K562 (cell line): ENCODE results near the gene MTRF1L. TPM values are rescaled to one million over a fixed set of nuclear protein-coding genes. Genes with fewer than 3 reads are reported as not detected.
A peak's percentile ranks its signal among the peaks of the same experiment; 100 is the strongest.

ENCODE experiments used
- ELF1 ChIP-seq: fragments of 200-800 bp; sonication (Bioruptor generic); IDR thresholded peaks from 2 replicates; pipeline ENCODE4 v1.6.1; 2016; ENCODE audit warnings: missing genetic modification characterization, missing compliant biosample characterization
- EP400 ChIP-seq: fragments of 450-650 bp; IDR thresholded peaks from 2 replicates; pipeline ENCODE4 v1.6.1; 2017; ENCODE audit warnings: antibody characterized with exemption, mild to moderate bottlenecking, moderate library complexity
- FOXP1 ChIP-seq: sonication (generic); formaldehyde crosslinking; IDR thresholded peaks from 2 replicates; pipeline ENCODE4 v1.8.0; 2022; ENCODE audit warnings: mild to moderate bottlenecking, missing genetic modification reagents
- KHSRP ChIP-seq: fragments of 450-650 bp; IDR thresholded peaks from 2 replicates; pipeline ENCODE4 v1.6.1; 2017
- NONO ChIP-seq, 2 experiments: fragments of 200-400 bp in 1 of 2; fragments of 450-650 bp in 1 of 2; formaldehyde crosslinking in 1 of 2; IDR thresholded peaks; 2 replicates each; pipeline ENCODE4 v1.6.1; 2017; ENCODE audit warnings: low read depth in 2 of 2, mild to moderate bottlenecking in 2 of 2, moderate library complexity in 2 of 2, low read length in 1 of 2
- OTX1 ChIP-seq: fragments of 450-650 bp; formaldehyde crosslinking; IDR thresholded peaks from 2 replicates; pipeline ENCODE4 v1.4.0; 2022; ENCODE audit warnings: mild to moderate bottlenecking
- PHF8 ChIP-seq: fragments of 200-600 bp; sonication (generic); IDR thresholded peaks from 2 replicates; pipeline ENCODE4 v1.6.1; 2012; ENCODE audit warnings: mixed run types, mild to moderate bottlenecking, inconsistent platforms, low read length, moderate library complexity, borderline replicate concordance
- RBM25 ChIP-seq: fragments of 200-400 bp; formaldehyde crosslinking; IDR thresholded peaks from 2 replicates; pipeline ENCODE4 v1.6.1; 2018; ENCODE audit warnings: low read length, low read depth, moderate library complexity; ENCODE audit not compliant: severe bottlenecking
- RHOXF2B ChIP-seq: fragments of 250-450 bp; sonication (Bioruptor Pico); conservative IDR thresholded peaks from 2 replicates; pipeline ENCODE4 v1.5.1; 2021
- SIN3B ChIP-seq: fragments of 450-650 bp; IDR thresholded peaks from 2 replicates; pipeline ENCODE4 v1.6.1; 2017; ENCODE audit warnings: low read depth, mild to moderate bottlenecking, moderate library complexity
- SRF ChIP-seq, 2 experiments: fragments of 250-450, 450-650 bp in 1 of 2; sonication (Bioruptor Pico) in 1 of 2; sonication (generic) in 1 of 2; formaldehyde crosslinking; IDR thresholded peaks; 2 replicates each; pipeline versions ENCODE4 v1.5.0 to v1.5.1; 2020 to 2022; ENCODE audit warnings: mild to moderate bottlenecking in 1 of 2, missing genetic modification reagents in 1 of 2
- TBP ChIP-seq: optimal IDR thresholded peaks from 2 replicates; pipeline ENCODE3; 2011; ENCODE audit warnings: low read depth, low read length, improper control_type of control experiment
- ZC3H4 ChIP-seq: sonication (generic); formaldehyde crosslinking; IDR thresholded peaks from 2 replicates; pipeline ENCODE4 v1.9.0; 2021; ENCODE audit warnings: missing genetic modification reagents, borderline replicate concordance
- ZNF165 ChIP-seq: fragments of 250-450 bp; sonication (Bioruptor Pico); IDR thresholded peaks from 2 replicates; pipeline ENCODE4 v1.4.0; 2020; ENCODE audit warnings: borderline replicate concordance
- ZNF24 ChIP-seq: fragments of 450-650 bp; IDR thresholded peaks from 2 replicates; pipeline ENCODE4 v1.6.1; 2016
- ZNF253 ChIP-seq: fragments of 250-450 bp; sonication (Bioruptor Pico); conservative IDR thresholded peaks from 2 replicates; pipeline ENCODE4 v1.6.1; 2021; ENCODE audit warnings: mild to moderate bottlenecking
- polyA plus RNA-seq, 8 experiments: library from polyadenylated mRNA; depleted of rRNA in 4 of 8; stranded (reverse) in 5 of 8; unstranded in 3 of 8; fragments of >200 nt; fragmentation: Nextera tagmentation in 2 of 8; fragmentation: Illumina TruSeq in 1 of 8; extraction: Ambion mirVana in 2 of 8; extraction: Trizol in 1 of 8; gene quantifications; 2 replicates each; pipeline versions ENCODE4 v1.2.1 to v1.2.3, GENCODE V29; 2011 to 2014; ENCODE audit warnings: inconsistent platforms in 1 of 8, missing spikeins in 1 of 8
- total RNA-seq, 7 experiments: library from RNA; depleted of rRNA in 6 of 7; stranded (reverse); fragments of >200 nt in 6 of 7; fragmentation: Illumina TruSeq in 2 of 7; extraction: Trizol in 2 of 7; gene quantifications; 2 replicates each; pipeline versions ENCODE4 v1.2.1 to v1.2.3, GENCODE V29; 2011 to 2021; ENCODE audit warnings: low replicate concordance in 1 of 7
- TF ChIP-seq, protein P1 (sequence below): fragments of 450-650 bp; conservative IDR thresholded peaks from 2 replicates; pipeline ENCODE4 v1.6.1; 2016; ENCODE audit warnings: missing genetic modification characterization, low read depth, mild to moderate bottlenecking, missing compliant biosample characterization, moderate library complexity
- TF ChIP-seq, protein P2 (sequence below): sonication (generic); formaldehyde crosslinking; IDR thresholded peaks from 2 replicates; pipeline ENCODE4 v1.8.1; 2023; ENCODE audit warnings: mild to moderate bottlenecking, missing genetic modification reagents
- TF ChIP-seq, protein P3 (sequence below): fragments of 450-650 bp; conservative IDR thresholded peaks from 2 replicates; pipeline ENCODE4 v1.6.1; 2016; ENCODE audit warnings: missing genetic modification characterization, low read depth, mild to moderate bottlenecking, control low read depth, missing compliant biosample characterization
- TF ChIP-seq, protein P4 (sequence below): sonication (generic); formaldehyde crosslinking; IDR thresholded peaks from 2 replicates; pipeline ENCODE4 v1.8.0; 2022; ENCODE audit warnings: missing genetic modification reagents, mild to moderate bottlenecking, moderate library complexity, borderline replicate concordance
- TF ChIP-seq, protein P5 (sequence below): fragments of 450-650 bp; formaldehyde crosslinking; IDR thresholded peaks from 2 replicates; pipeline ENCODE4 v1.4.0; 2020; ENCODE audit warnings: mild to moderate bottlenecking

Gene MTRF1L
- total and polyA plus RNA-seq, 9 of the 15 experiments (the other 6 are each of a cell fraction or from before 2014, with no cell fraction given): 10.7 to 34.0 (median 30.2) TPM

DNA sequence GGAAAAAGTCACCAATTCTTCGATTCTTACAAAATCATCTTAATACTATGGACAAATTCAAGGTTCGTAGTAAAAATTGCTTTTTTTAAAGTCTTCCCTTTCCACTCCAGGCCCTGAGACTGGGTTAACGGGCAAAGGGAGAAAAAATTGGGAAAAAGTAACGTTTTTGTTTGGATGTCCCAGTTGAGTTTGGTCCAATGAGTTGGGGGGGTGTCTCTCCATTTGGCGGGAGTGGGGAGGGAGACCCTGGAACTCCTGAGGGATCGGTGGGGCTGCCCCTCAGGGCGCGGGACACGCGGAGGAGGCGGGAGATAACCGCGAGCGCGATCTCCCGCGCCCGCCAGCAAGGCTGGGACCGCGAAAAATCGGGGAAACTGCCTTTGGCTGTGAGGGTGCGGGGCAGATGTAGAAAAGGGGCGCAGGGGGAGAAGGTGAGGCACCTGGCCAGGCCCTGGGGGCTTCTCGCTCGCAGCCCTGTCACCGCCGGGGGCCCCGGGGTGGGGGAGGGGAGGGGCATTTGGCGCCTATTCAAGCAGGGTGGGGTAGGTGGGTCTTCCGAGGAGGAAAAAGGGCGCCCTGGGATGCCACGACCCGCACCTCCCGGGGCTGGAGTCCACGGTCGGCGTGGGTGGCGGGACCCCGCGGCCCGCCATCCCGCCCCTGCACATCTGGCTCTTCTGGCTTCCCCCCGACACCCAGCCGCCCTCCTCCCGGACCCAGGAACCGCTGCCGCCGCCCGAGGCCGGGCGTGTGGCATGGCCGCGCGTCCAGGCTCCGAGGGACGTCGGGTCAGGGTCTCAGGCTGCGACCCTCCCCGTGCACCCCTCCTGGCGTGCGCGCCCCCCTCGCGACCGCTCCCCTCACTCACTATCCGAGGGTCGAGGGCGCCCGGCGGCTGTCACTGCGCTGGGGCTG is 20.3 kb downstream of the MTRF1L start (continued):
- TF ChIP-seq, protein P1, sequence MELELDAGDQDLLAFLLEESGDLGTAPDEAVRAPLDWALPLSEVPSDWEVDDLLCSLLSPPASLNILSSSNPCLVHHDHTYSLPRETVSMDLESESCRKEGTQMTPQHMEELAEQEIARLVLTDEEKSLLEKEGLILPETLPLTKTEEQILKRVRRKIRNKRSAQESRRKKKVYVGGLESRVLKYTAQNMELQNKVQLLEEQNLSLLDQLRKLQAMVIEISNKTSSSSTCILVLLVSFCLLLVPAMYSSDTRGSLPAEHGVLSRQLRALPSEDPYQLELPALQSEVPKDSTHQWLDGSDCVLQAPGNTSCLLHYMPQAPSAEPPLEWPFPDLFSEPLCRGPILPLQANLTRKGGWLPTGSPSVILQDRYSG (tag): no peak
- no peak for TF ChIP-seq TBP
- TF ChIP-seq, protein P2, sequence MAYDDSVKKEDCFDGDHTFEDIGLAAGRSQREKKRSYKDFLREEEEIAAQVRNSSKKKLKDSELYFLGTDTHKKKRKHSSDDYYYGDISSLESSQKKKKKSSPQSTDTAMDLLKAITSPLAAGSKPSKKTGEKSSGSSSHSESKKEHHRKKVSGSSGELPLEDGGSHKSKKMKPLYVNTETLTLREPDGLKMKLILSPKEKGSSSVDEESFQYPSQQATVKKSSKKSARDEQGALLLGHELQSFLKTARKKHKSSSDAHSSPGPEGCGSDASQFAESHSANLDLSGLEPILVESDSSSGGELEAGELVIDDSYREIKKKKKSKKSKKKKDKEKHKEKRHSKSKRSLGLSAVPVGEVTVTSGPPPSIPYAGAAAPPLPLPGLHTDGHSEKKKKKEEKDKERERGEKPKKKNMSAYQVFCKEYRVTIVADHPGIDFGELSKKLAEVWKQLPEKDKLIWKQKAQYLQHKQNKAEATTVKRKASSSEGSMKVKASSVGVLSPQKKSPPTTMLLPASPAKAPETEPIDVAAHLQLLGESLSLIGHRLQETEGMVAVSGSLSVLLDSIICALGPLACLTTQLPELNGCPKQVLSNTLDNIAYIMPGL (CRISPR knock-in tag): peak; percentile 69; the same call in 1 of the 2 replicates
- 0 out of 2 replicates have a peak, but pooled peaks have one; percentile 7 for TF ChIP-seq OTX1 (CRISPR knock-in tag)
- TF ChIP-seq NONO (IDR thresholded peaks at IDR 0.05; ENCODE audit: low read depth in 2 of 2, low read length in 1 of 2): no peak; a peak in 2 of 4 replicates
- TF ChIP-seq, protein P3, sequence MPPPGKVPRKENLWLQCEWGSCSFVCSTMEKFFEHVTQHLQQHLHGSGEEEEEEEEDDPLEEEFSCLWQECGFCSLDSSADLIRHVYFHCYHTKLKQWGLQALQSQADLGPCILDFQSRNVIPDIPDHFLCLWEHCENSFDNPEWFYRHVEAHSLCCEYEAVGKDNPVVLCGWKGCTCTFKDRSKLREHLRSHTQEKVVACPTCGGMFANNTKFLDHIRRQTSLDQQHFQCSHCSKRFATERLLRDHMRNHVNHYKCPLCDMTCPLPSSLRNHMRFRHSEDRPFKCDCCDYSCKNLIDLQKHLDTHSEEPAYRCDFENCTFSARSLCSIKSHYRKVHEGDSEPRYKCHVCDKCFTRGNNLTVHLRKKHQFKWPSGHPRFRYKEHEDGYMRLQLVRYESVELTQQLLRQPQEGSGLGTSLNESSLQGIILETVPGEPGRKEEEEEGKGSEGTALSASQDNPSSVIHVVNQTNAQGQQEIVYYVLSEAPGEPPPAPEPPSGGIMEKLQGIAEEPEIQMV (tag): no peak
- TF ChIP-seq ZNF253 (CRISPR knock-in tag): no peak
- TF ChIP-seq, protein P4, sequence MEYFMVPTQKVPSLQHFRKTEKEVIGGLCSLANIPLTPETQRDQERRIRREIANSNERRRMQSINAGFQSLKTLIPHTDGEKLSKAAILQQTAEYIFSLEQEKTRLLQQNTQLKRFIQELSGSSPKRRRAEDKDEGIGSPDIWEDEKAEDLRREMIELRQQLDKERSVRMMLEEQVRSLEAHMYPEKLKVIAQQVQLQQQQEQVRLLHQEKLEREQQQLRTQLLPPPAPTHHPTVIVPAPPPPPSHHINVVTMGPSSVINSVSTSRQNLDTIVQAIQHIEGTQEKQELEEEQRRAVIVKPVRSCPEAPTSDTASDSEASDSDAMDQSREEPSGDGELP: no peak
- TF ChIP-seq FOXP1 (CRISPR knock-in tag): no peak; the same call in 1 of the 2 replicates
- TF ChIP-seq PHF8: no peak
- no peak for TF ChIP-seq SIN3B
- no peak for TF ChIP-seq ZNF24
- TF ChIP-seq, protein P5, sequence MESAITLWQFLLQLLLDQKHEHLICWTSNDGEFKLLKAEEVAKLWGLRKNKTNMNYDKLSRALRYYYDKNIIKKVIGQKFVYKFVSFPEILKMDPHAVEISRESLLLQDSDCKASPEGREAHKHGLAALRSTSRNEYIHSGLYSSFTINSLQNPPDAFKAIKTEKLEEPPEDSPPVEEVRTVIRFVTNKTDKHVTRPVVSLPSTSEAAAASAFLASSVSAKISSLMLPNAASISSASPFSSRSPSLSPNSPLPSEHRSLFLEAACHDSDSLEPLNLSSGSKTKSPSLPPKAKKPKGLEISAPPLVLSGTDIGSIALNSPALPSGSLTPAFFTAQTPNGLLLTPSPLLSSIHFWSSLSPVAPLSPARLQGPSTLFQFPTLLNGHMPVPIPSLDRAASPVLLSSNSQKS (CRISPR knock-in tag): no peak
- TF ChIP-seq KHSRP: no peak
- no peak for TF ChIP-seq RHOXF2B (CRISPR knock-in tag)
- TF ChIP-seq RBM25: no peak
- TF ChIP-seq SRF (CRISPR knock-in tag; IDR thresholded peaks at IDR 0.05): no peak
- no peak for TF ChIP-seq ZNF165 (CRISPR knock-in tag)
- TF ChIP-seq ELF1 (tag): no peak
- 0 out of 2 replicates have a peak, but pooled peaks have one; percentile 58 for TF ChIP-seq ZC3H4
- TF ChIP-seq EP400: peak; percentile 7
